HFF-Myc (cell line): ENCODE data around the gene NR2C1.
"Not testable (repeated sequence)": the region's sequence is repeated elsewhere in the genome, so short reads cannot be mapped to it uniquely, and the experiment has no call there.

Experiments
- DNase-seq: peaks from one replicate; pipeline ENCODE4 v3.0.0-alpha.2; 2011; ENCODE audit warnings: low read depth; ENCODE audit errors: extremely low read depth
- H3K4me3 ChIP-seq: replicated peaks from 2 replicates; pipeline ENCODE4 v1.5.1; 2011; ENCODE audit warnings: low read depth, mild to moderate bottlenecking, control low read depth, low read length
- TF ChIP-seq, protein P1 (sequence below): IDR thresholded peaks from 2 replicates; pipeline ENCODE4 v1.5.1; 2012; ENCODE audit warnings: mild to moderate bottlenecking, low read depth, low read length, control low read depth; ENCODE audit errors: missing control alignments

NR2C1 gene

DNA sequence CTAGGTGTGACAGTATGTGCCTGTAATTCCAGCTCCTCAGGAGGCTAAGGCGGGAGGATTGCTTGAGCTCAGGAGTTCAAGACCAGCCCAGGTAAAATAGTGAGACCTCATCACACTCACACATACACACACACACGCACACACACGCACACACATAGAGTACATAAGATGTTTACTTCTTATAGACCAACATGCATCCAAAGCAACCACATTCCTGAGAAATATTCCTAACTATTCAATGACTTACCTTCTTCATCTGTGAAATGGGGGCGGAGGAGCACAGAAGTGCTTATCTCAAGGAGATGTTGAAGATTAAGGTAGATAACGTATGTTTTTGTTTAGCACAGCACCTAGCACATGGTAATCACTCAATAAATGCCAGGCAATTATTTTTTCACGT is 76.4 kb downstream of the NR2C1 start:
- TF ChIP-seq, protein P1, sequence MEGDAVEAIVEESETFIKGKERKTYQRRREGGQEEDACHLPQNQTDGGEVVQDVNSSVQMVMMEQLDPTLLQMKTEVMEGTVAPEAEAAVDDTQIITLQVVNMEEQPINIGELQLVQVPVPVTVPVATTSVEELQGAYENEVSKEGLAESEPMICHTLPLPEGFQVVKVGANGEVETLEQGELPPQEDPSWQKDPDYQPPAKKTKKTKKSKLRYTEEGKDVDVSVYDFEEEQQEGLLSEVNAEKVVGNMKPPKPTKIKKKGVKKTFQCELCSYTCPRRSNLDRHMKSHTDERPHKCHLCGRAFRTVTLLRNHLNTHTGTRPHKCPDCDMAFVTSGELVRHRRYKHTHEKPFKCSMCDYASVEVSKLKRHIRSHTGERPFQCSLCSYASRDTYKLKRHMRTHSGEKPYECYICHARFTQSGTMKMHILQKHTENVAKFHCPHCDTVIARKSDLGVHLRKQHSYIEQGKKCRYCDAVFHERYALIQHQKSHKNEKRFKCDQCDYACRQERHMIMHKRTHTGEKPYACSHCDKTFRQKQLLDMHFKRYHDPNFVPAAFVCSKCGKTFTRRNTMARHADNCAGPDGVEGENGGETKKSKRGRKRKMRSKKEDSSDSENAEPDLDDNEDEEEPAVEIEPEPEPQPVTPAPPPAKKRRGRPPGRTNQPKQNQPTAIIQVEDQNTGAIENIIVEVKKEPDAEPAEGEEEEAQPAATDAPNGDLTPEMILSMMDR: no peak
- no peak for DNase-seq
- no peak overlapping the region for H3K4me3 ChIP-seq

DNA sequence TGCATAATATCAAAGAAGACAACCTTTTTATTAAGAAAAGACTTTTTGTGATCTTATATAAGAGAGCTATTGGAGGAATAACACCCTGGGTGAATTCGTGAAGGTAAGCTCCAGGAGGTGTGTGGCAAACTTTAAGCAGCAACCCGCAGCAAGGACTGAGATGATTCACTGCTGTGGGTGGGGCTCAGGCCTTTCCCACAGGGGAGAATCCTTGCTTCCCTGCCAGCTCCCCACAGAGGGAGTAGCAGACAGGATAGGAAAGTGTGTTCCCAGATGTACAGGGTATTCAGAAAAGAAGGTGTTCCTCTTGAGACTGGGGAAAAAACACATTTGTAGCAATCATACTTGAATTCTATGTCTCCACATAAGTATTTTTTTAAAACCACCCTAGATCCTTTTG is 79.1 kb downstream of the NR2C1 start:
- no peak overlapping the region for H3K4me3 ChIP-seq
- DNase-seq: no peak
- TF ChIP-seq, protein P1: no peak

DNA sequence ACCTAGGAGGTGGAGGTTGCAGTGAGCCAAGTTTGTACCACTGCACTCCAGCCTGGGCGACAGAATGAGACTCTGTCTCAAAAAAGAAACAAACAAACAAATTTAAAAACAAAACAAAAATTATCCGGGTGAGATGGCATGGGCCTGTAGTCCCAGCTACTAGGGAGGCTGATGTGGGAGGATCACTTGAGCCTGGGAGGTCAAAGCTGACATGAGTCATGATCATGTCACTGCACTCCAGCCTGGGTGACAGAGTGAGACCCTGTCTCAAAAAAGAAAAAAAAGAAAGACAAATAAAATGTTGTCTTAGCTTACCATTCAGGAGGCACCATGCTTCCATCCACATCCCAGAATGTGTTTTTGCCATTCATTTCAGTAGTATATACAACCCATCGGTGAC is 79.6 kb downstream of the NR2C1 start:
- H3K4me3 ChIP-seq, DNase-seq: not testable (repeated sequence)

DNA sequence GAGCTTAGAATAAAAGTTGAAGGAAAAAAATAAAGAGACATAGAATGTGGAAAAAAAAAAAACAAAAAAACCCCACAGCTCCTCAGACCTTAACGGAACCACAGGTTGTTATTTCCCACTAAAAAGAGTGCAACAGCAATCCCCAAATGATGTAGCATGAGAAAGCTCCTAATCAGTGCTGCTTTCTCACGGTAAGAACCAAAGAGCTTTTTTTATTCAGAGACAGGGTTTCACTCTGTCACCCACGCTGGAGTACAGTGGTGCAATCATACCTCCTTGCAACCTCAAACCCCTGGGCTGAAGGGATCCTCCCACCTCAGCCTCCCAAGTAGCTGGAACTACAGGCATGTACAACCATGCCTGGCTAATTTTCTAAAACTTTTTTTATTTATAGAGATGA is 83.2 kb downstream of the NR2C1 start:
- DNase-seq: no peak
- TF ChIP-seq, protein P1: no peak

DNA sequence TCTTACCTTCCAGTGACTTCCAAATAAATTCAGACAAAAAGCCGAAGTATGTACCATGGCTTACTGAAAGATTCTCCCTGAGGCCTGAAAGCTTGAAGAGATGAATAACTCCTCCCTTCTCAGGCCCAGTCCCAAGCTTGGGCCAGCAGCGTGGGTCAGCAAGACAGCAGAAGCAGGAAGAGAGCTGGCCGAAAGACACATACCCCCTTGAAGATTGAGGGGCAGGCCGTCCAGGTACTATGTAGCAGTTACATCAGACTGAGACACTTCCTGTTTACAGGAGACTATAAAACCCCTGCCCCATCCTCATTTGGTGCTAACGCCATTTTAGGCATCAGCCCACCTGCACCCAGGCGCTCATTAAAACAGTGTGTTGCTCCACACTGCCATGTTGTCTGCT is 84.9 kb downstream of the NR2C1 start:
- no peak for DNase-seq
- no peak overlapping the region for H3K4me3 ChIP-seq
- TF ChIP-seq, protein P1: no peak

More for the DNA sequence above, 83.2 kb downstream of the NR2C1 start:
- H3K4me3 ChIP-seq: no peak overlapping the region

DNA sequence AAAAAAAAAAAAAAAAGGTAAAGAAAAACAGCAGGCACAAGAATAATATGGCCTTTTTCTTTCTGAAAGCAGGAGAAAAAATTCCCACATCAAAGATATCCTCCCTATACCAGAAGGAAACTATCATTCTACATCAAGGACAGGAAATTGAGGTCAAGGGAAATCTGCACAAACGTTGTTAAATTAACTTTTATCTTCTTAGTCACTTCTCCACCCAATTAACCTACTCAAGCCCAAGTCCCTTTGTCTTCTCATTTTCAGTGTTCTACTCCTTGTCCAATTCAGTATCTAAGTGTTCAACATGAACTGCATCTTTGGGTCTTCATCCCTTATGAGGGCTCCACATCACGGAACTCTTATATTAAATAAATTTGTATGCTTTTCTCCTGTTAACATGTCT is 85.6 kb downstream of the NR2C1 start:
- TF ChIP-seq, protein P1: no peak
- no peak for DNase-seq
- no peak overlapping the region for H3K4me3 ChIP-seq

DNA sequence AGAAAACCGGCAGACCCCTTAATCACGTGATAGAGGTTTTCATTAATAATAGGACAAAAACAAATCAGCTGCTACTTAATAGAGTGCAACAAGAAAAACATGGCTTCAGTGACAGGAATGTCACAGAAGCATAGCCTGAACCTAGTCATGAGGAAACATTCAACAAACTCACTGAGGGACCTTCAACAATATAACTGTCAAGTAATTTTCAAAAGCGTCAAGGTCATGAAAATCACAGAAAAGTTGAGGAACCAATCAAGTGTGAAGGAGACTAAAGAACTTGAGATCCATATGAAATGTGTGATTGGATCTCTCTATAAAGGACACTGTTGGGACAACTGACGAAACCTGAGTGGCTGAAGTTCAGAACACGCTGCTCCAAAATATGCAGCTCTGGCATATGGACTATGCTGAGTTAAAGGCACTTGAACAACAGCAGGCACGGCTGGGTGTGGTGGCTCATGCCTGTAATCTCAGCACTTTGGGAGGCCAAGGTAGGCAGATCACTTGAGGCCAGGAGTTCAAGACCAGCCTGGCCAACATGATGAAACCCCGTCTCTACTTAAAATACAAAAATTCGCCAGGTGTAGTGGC is 86.2 kb downstream of the NR2C1 start:
- no peak for DNase-seq
- H3K4me3 ChIP-seq: no peak overlapping the region
- TF ChIP-seq, protein P1: no peak

DNA sequence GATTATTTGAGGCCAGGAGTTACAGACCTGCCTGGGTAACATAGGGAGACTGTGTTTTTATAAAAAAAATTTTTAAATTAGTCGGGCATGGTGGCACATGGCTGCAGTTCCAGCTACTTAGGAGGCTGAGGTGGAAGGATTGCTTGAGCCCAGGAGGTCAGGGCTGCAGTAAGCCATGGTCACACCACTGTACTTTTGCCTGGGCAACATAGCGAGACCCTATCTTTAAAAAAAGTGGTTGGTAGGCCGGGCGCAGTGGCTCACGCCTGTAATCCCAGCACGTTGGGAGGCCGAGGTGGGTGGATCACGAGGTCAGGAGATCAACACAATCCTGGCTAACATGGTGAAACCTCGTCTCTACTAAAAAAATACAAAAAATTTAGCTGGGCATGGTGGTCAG is 88.3 kb downstream of the NR2C1 start:
- not testable (repeated sequence) for H3K4me3 ChIP-seq, DNase-seq
